Embryonic facial prominence (tissue), 1 donor: ENCODE measurements around the gene TSC22D3.
"Not testable (repeated sequence)": the region's sequence is repeated elsewhere in the genome, so short reads cannot be mapped to it uniquely, and the experiment has no call there.

Source experiments
- DNase-seq: peaks from one replicate; pipeline ENCODE4 v3.0.0-alpha.2; 2016; ENCODE audit errors: extremely low spot score

Gene TSC22D3

DNA sequence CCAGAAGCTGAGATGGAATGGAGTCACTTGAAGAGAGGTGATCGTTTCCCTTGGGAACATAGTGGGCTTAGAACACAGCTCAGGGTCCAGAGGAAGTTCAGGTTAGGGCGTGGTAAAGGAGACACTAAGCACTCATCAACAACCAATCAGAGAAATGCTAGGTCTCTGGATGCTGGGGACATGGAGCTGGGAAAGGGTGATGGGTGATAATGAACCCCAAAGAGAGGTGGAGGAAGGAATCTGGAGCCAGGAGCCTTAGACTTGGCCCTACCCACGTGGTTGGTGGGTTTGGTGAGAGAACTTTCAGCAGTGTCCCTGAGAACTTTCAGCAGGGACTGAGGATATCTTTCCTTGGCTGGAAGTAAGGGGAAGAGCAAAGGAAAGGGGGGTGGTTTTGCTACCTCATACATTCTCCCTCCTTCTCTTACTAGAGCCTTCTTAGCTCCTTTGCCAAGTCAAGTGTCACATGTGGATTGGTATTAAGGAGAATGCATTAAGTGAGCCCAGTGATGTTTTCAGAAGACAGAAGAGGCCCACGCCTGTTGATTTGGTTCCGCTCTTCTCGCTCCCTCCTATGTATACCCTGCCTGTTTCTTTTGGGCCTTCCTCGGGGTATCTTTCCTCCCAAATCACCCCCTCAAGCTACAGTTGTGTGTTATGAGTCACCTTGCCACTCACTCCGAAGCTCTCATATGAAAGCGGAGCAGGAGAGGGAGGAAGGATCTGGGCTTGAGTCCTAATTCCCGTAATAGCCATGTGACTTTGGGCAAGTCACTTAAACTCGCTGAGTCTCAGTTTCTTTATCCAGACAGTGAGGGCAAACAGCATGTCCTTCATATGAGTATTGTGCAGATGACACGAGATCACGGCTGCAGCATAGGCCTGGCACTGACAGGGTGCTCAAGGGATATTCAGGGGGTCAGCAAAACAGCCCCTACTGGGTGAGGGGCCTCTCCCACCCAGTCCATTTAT, 63.1 kb downstream of the TSC22D3 start:
- DNase-seq, result no peak

DNA sequence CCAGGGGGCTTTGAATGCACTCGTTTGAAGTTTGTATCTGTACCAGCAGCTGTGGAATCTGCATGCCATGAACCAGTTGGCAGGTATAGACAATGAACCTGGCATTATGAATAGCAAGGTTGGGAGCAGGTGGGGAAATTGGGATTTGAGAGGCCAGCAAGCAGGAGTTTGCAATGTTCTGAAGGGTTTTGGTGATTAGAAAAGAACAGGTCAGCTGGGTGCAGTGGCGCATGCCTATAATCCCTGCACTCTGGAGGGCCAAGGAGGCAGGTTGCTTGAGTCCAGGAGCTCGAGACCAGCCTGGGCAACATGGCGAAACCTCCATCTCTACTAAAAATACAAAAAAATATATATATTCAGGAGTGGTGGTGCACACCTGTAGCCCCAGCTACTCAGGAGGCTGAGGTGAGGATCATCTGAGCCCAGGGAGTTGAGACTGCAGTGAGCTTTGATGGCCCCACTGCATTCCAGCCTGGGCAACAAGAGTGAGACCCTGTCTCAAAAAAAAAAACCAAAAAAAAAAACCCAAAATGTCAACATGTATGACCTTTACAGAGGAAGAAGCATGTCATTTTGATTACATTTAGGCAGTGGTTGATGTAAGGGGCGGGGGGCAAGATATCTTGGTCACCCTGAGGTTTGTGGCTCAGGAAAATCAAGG, 63.9 kb downstream of the TSC22D3 start:
- no peak for DNase-seq

DNA sequence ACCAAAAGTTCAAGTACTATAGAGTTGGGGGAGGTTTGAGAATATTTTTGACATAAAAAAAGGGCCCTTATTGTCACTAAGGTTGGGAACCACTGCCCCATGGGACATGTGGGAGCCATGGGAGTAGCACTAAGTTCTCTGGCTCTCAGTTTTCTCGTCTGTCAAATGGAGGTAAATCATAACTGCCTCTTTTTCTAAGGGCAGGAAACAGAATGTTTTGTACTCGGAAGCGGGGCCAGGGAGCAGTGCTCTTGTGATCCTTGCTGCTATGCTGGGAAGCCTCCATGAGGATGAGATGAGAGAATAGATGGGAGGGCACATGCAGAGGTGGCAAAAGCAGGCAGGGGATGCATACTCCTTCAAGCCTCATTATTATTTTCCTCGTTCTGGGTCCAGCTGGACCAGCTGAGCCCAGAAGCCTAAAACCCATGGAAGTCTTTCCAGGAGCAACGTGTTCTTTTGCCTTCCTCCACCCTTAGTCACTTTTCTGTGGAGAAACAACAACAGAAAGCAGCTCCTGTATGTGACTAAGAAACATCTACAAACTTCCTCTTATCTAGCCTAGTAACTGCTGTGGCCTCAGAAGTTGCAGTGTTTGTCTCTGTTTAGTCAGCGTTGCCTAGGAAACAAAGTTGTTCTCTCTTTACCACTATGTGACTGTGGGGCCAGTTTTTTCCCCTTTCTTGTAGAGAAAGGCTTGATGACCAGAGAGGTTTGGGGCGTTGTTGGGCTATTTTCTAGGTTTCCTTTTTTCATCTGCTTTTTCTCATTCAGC, 64.8 kb downstream of the TSC22D3 start:
- peak; percentile 32 for DNase-seq

DNA sequence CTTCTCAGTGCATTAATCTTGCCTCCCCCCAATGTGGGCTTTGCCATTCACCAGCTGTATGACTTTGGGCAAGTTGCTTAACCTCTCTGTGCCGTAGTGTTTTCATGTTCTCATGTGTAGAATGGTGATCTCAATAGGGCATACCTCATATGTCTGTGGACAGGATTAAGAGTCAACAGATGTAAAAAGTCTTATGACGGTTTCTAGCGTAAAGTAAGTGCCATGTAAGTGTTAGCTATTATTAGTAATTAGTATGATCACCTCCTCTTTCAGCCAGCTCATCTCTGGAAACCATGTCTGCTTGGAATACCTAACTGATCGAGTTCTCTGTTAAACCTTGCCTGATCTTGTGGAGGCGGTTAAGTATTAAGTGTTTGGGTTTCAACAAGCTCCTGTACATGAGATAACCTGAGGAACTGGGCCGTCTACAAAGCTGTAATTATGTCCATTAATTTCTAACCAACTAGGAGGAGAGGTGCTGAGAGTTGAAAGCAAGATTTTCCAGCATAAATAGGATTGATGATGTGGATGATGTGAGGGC, 66.3 kb downstream of the TSC22D3 start:
- no peak for DNase-seq

DNA sequence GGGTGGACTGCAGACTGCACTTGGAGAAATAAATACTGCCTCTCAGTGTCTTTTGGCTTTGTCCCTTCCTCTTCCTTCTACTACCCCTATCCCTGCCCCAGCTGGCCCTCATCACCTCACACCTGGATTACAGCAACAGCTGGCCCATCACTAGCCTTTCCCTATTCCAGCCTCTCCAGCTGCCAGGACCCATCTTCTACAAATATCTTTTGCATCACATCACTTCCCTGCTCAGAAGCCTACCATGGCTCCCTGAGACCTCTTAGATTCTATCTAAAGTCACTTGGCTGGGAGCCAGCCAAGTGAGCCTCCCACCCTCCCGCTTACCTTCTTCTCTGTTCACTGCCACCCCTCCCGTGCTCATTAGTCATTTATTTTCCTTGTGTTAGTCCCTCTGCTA, 66.8 kb downstream of the TSC22D3 start:
- DNase-seq, result no peak

DNA sequence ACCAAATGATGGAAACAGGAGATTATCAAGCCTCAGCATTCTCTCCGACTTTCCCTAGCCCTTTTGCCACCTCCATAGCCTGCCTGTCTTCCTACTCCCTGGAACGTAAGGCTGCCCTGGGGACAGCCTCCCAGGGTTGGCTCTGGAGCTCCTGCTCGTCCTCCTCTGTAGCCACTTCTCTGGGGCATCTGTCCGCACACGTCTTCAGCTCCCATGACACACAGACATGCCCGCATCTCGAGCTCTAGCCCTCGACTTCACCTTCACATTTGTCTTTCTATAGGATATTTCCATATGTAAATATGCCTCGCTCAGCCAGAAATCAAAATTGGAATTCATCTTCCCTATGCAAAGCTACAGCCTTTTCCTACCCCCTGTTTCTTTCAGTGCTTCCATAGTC, 67.7 kb downstream of the TSC22D3 start:
- no peak for DNase-seq

DNA sequence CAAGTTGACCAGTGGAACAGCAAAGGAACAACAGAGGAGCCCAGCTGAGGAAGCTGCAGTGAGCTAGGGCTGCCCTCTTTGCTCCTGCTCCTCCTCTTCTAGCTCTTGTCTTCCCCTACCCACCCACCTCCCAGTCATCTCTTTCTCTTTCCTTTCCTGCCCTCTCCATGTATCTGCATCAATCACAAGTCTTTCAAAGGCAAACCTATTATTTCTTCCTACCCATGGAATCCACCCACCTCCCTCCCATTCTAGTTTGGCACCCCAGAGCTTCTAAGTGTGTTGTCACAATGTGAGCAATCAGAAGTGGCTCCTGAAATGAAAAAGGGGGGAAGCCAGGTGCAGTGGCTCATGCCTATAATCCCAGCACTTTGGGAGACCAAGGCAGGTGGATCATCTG, 69.3 kb downstream of the TSC22D3 start:
- DNase-seq, result no peak

DNA sequence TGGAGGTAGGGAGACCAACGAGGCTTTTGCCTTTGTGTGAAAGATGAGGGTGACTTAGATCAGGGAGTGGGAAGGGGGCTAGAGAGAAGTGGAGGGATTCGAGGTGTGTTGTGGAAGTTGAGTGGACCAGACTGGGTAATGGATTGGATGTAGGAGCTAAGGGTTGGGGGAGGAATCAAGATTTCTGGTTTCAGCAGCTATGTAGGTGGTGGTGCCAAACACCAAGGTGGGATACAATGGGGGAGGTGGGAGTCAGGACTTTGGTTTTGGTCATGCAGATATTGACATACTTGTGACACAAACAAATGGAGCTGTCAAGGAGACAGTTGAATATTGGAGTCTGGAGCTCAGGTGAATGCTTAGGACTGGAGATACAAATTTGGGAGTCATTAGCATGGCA, 71.0 kb downstream of the TSC22D3 start:
- no peak for DNase-seq

DNA sequence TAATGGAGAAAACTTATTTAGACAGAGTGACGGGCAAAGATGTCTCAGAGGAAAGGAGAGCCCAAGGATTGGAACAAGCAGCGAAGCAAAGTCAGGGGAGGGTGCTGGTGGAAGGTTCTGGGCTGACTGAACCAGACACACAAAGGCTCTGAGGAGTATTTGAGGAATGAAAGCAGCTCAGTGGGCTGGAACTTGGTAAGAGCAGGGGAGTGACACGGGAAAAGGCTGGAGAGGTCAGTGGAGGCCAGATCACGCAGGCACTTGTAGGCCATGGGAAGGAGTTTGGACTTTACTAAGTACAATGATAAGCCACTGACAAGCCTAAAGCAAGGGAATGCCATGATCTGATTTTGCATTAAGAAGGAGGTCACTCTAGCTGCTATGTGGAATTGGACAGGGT, 71.4 kb downstream of the TSC22D3 start:
- DNase-seq, result no peak

DNA sequence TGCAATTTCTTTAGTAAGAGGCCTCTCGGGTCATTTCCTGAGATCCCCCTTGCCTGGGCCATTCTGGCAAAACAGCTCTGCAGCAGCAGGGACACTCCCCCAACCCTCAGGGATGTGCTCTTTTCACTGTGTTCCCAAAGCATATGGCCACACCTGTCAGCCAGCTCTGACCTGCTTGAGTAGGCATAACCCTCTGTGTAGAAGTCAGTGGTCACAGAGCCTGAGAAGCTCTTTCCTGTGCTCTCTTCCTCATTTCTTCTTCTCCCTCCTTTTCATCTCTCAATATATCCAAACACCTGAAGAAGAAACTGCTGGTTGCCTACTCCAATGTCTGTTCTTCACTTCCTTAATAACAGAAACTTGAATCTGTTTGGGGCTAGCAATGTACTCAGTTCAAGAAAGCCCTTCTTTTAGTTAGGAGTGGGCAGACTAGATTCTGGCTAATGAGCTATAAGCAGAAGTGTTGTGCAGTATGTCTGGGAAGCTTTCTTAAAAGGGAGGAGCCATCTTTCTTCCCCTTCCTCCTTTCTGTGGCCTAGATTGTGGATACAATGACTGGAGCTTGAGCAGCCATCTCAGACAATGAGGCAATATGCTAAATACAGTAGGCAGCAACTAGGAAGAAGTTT, 74.0 kb downstream of the TSC22D3 start:
- DNase-seq, result no peak

DNA sequence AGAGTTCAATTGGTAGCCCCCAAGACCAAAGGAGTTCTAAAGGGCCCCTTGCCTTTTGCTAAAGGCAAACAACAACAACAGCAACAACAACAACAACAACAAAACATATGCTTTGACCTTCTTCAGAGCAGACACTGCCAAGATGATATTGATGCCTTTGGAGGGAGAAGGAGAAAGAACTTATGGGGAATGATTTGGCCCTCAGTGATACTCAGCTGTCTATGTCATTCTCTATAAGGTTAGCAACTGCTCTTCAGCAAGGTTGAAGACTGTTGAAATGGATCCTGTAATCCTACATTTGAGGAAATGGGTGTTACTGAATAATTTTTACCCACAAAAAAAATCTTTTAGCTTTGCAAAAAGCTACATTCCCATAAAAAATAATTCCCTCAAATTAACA, 74.8 kb downstream of the TSC22D3 start:
- DNase-seq, result no peak

DNA sequence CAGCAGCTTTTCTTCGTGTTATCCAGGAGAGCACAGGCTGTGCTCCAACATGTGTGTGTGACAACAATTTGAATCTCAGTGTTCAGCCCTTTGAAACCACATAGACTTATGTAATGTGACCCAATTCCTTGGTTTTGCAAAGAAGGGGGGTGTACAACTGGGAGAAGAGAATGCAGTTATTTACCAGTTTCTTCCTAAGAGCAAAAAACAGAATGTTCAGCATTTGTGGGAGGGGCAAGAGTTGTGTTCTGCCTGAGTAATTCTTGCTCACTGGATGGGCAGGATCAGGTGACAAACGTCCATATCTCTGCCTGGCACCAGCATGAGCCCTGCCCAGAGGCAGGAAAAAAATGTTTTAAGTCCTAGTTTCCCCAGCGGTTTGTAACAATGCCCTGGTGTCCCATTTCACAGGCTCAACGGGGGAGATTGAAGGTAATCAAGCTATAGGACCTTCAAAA, 75.2 kb downstream of the TSC22D3 start:
- no peak for DNase-seq

DNA sequence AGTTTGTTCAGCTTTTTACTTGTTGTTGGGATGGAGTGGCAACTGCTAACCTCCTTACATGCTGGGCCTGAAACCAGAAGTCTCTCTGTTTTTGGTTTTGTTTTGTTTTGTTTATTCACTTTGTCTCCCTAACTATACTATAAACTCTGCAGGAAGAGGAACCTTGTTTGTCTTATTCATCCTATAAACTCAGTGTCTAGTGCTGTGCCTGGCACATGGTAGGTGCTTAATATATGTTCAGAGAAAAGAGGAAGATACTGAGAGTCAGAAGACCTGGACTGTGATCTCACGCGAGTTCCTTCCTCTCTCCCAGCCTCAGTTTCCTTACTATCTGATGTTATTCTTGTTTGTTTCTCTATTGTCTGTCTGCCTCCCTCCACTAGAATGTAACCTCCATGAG, 76.0 kb downstream of the TSC22D3 start:
- DNase-seq, result no peak

DNA sequence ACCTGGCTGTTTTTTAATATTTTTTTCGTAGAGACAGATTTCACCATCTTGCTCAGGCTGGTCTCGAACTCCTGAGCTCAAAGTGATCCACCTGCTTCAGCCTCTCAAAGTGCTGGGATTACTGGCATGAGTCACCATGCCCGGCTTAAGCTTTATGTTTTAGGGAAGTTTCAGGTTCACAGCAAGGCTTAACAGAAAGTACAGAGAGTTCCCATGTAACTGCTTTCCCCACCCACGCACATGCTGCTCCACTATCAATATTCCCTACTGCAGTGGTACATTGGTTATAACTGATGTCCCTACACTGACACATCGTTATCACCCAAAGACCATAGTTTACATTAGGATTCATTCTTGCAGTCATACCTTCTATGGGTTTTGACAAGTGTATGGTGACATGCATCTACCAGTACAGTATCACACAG, 84.6 kb downstream of the TSC22D3 start:
- no peak for DNase-seq

DNA sequence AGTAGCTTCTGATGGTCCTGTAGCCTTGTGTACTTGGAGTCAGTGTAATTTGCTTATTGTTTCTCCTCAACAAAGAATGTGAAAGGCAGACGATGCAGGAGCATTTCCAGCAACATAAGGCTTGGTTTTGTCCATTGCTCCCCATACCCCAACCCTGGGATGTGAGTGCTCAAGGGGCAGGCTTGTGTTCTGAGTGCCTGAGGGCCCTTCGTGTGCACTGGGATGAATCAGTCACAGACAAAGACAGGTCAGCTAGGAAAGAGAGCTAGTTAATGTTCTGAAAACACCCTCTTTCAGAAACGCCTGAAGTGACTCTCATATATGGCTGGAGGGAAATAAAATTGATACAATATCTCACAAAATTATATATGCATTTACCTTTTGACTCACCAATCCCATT, 88.1 kb downstream of the TSC22D3 start:
- DNase-seq, result no peak

DNA sequence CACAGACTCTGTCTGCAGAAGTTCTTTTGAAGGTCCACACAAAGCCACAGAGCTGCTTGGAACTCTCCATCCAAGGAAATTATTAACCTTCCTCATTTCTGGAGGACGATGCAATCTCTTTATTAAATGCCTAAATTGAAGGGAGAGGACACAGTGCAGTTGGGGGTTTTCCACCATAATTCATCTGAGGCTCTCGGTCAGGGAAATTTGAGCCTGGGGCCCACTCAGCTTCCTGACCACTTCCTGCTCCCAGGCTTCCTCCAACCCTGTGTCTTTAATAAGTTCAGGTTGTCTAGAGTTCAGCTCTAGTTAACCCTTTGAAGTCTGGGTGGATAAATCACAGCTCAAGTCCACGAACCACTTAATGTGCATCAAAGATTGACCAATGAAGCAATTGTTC, 88.8 kb downstream of the TSC22D3 start:
- DNase-seq, result no peak

DNA sequence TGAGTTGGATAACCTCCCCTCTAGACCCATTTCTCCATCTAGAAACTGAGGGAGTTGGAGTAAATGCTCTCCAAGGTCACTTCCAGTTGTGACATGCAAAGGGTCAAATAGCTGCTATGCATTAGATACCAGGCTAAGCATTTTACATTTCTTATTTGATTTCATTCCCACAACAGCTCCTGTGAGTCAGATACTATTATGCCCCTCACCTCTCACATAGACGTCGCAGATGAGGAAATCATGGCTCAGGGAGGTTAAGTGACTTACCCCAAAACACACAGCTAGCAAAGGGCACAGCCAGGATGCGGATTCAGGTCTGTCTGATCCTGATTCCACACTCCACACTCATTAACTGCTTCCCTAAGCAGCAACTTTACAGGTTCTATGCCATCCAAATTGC, 89.6 kb downstream of the TSC22D3 start:
- DNase-seq, result no peak

DNA sequence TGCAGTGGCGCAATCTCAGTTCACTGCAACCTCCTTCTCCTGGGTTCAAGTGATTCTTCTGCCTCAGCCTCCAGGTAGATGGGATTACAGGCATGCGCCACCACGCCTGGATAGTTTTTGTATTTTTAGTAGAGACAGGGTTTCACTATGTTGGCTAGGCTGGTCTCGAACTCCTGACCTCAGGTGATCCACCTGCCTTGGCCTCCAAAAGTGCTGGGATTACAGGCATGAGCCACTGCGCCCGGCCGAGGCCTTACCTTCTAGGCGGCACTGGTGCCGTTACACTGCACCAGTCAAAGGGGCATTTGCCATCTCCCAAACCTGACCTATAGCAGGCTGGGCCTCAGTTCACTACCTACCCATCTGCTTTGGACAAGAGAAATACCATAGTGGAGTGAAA, 90.0 kb downstream of the TSC22D3 start:
- DNase-seq, result not testable (repeated sequence)

DNA sequence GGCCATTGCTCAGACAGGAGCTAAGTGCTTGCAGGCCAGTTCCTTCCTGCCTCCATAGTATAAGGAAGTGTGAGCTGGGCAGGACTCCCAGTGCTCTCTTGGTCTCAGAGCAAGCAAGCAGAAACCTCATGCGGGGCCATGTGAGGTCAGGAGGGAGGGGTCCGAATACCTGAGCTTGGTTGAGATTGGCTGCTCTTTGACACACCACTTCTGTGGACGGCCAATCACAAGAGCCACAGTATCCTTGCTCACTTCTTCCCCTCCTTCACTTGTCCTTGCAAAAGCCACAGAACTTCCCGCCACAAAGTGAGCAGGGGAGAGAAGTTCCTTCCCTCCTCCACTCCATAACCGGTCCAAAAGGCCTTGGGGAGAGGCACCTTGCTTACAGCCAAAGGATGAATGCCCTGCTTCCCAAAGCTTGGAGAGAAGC, 90.6 kb downstream of the TSC22D3 start:
- no peak for DNase-seq

DNA sequence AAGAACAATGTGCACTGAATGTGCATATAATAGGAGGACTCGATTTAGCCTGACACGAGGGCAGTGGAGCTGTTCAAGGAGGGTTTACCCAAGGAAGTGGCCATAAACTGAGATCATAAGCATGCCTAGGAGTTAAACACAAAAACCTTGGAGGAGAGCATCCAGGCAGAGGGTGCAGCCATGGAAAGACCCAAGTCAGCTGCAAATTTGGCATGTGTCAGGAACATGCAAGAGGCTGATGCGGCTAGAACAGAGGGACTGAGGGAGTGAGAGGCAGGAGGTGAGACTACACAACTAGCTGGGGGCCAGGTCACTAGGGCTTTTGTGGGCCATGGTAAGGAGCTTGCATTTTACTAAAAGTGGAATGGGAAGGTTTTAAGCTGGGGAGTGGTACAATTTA, 91.7 kb downstream of the TSC22D3 start:
- no peak for DNase-seq

DNA sequence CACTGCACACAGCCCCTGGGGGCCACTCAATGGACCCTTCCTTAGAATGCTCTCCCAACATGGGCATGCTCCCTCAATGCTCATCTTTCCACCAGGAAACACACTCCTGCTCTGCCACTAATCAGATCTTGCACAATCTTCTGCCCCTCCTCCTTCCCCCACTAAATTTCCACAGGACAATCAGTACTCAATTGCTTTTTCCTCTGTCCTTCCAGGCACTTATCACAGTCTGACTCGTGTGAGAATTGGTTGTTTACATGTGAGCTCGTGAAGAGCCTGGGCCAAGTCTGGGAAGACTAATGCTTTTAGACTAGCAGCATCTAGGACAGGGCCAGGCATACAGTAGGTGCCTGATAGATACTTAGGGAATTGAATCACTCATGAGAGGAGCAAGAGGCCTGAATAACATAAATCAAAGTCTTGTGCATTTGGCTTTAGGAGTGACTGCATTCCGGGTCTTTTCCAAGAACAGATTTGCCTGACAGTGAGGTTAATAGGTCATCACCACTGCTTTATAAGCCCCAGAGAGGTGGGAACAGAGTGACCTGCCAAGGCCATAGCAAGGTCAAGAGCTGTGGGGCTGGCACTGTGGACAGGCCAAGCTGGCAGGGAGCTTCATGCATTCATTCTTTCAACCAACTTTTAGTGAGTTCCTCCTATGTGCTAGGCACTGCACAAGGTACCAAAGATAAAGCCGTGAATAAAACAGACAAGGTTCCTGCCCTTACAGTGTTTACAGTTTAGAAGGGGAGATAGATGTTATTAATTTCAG, 92.3 kb downstream of the TSC22D3 start:
- no peak for DNase-seq
